GM18499 (cell line): Measurements from ENCODE around the gene PLXDC1.
"Not testable (repeated sequence)": the region's sequence is repeated elsewhere in the genome, so short reads cannot be mapped to it uniquely, and the experiment has no call there.

Experiments
- ATAC-seq: cut with Tn5 transposase; IDR thresholded peaks from one replicate; pipeline ENCODE4 v1.9.1; 2021; ENCODE audit warnings: moderate number of reproducible peaks; ENCODE audit not compliant: insufficient read depth, unreplicated experiment

PLXDC1 gene

GRCh38 chr17:39026346-39026745, 125.1 kb downstream of the PLXDC1 start:
- not testable (repeated sequence) for ATAC-seq

DNA sequence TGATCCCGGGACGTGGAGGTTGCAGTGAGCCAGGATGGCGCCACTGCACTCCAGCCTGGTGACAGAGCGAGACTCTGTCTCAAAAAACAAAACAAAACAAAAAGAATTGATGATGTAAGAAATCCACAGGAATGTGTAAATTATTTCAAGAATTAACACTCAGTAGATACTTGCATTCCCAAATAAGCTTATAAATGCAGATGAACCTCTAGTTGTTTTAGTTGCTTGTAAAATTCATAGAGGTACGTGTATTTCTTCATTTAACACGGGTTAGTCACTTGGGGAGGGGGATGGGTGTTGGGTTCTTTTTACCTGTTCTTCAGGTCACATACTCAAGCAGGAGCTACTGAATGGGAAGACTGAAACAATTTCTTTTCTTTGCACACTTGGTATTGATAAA, 128.5 kb downstream of the PLXDC1 start:
- no peak for ATAC-seq

DNA sequence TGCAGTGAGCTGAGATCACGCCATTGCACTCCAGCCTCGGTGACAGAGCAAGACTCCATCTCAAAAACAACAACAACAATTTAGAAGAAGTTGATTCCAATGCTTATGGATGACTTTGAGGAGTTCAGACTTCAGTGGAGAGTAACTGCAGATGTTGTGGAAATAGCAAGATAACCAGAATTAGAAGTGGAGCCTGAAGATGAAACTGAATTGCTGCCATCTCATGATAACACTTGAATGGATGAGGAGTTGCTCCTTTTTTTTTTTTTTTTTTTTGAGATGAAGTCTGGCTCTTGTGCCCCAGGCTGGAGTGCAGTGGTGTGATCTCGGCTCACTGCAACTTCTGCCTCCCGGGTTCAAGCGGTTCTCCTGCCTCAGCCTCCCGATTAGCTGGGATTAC, 131.4 kb downstream of the PLXDC1 start:
- ATAC-seq, result not testable (repeated sequence)

GRCh38 chr17:39018267-39019134, 132.9 kb downstream of the PLXDC1 start:
- ATAC-seq, result no peak

GRCh38 chr17:39016193-39017153, 135.0 kb downstream of the PLXDC1 start:
- no peak for ATAC-seq

DNA sequence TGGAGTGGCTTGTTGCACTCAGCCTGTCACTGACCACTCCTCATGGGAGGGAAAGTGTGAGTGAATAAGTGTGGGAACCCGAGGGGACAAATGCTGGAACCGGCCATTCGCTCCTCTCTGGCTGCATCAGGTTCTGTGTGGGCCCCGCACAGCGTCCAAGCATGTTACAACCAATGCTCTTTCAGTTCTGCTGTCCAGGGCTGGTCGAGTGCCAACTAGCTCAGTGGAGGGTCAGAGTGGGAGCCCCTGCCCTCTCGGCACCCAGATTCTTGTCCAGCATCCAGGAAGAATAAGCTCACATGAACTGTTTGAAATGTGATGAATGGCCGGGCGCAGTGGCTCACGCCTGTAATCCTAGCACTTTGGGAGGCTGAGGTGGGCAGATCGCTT, 135.9 kb downstream of the PLXDC1 start:
- ATAC-seq, result no peak

- no peak for ATAC-seq
Observed at GRCh38 chr17:39014795-39015545, 136.5 kb downstream of the PLXDC1 start.

DNA sequence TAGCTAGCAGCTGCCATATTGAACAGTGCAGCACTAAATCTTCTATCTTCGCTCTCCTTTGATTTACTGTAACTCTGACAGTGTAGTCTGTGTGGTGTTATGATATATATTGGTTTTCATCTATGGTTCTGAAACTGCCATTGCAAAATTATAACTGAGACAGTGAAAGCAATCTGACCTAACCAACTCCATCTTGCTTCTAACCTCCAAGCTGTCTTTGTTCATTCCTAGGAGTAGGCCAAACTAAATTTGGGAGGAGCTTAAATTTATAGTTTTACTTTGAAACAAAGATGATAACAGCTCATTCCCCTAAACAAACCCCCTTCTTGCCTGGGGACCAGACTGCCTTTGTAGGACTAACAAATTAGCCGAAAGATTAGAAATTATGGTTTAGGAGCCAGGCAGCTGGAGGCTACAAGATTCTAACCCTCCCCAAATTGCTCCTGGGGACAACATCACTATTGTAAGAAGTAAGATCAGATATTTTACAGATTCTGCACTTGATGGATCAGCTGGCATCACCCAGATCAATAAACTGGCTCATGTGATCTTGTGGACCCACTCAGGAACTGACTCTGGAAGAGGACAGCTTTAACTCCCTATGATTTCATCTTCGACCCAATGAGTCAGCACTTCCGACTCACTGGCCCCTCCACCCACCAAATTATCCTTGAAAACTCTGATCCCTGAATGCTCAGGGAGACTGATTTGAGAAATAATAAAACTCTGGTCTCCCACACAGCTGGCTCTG, 137.2 kb downstream of the PLXDC1 start:
- no peak for ATAC-seq
